H1 (cell line): ENCODE measurements around the gene RAB5A. TPM values are rescaled to one million over a fixed set of nuclear protein-coding genes. Genes with fewer than 3 reads are reported as not detected.
A peak's percentile ranks its signal among the peaks of the same experiment; 100 is the strongest.

ENCODE experiments used
- CTCF ChIA-PET: fragments of 300-600 bp; sonication (Branson Sonifier 250); formaldehyde crosslinking; loops from one replicate; lab custom pipeline; 2021; ENCODE audit not compliant: partially characterized antibody; lab: Charles Lee
- POLR2A ChIA-PET: fragments of 300-600 bp; sonication (Branson Sonifier 250); formaldehyde crosslinking; loops from one replicate; lab custom pipeline; 2021; ENCODE audit warnings: inconsistent platforms; ENCODE audit not compliant: partially characterized antibody; lab: Charles Lee
- DNase-seq, 2 experiments: peaks; one replicate each; pipeline versions ENCODE4 v3.0.0 to v3.0.0-alpha.2; 2010 to 2022; ENCODE audit warnings: low spot score in 2 of 2, low read depth in 1 of 2, mixed read lengths in 1 of 2
- FAIRE-seq: peaks from 2 replicates; lab custom pipeline; 2011; peaks lifted over from hg19 to GRCh38; lab: Jason Lieb, UNC
- H2AFZ ChIP-seq: 2 replicates; pipeline ENCODE4 v1.8.1; 2012; ENCODE audit warnings: low read length, inconsistent platforms
- H2AK5ac ChIP-seq: 2 replicates; pipeline ENCODE4 v1.6.1; 2013; ENCODE audit warnings: low read depth, low read length
- H2BK120ac ChIP-seq: replicated peaks from 2 replicates; pipeline ENCODE3; 2013; ENCODE audit warnings: low read depth, low read length, inconsistent platforms
- H2BK12ac ChIP-seq: 2 replicates; pipeline ENCODE4 v1.6.1; 2013; ENCODE audit warnings: low read depth, low read length
- H2BK15ac ChIP-seq: 2 replicates; pipeline ENCODE4 v1.6.1; 2013; ENCODE audit warnings: low read length
- H2BK20ac ChIP-seq: 2 replicates; pipeline ENCODE4 v1.6.1; 2013; ENCODE audit warnings: low read length
- H2BK5ac ChIP-seq: 2 replicates; pipeline ENCODE4 v1.6.1; 2013; ENCODE audit warnings: low read depth, low read length
- H3K14ac ChIP-seq: 2 replicates; pipeline ENCODE4 v1.6.1; 2013; ENCODE audit warnings: inconsistent platforms; ENCODE audit not compliant: insufficient read length
- H3K18ac ChIP-seq: 2 replicates; pipeline ENCODE4 v1.6.1; 2013; ENCODE audit warnings: low read length; ENCODE audit errors: extremely low read depth
- H3K23ac ChIP-seq: 2 replicates; pipeline ENCODE4 v1.6.1; 2013; ENCODE audit warnings: inconsistent platforms; ENCODE audit not compliant: insufficient read length
- H3K23me2 ChIP-seq: 2 replicates; pipeline ENCODE4 v1.6.1; 2013; ENCODE audit warnings: low read depth, low read length
- H3K27ac ChIP-seq: 2 replicates; pipeline ENCODE4 v1.6.1; 2011; ENCODE audit warnings: low read depth, low read length, inconsistent platforms
- H3K27me3 ChIP-seq, 4 experiments: replicated peaks in 1 of 4; 1 replicate in 1 of 4; 2 replicates in 3 of 4; pipeline versions ENCODE4 v1.6.1 to v1.8.1; 2011 to 2013; ENCODE audit warnings: low read length in 3 of 4, mild to moderate bottlenecking in 3 of 4, inconsistent platforms in 2 of 4, mixed read lengths in 2 of 4, moderate library complexity in 1 of 4; ENCODE audit not compliant: control insufficient read depth in 3 of 4, insufficient read depth in 3 of 4; ENCODE audit errors: extremely low read depth in 1 of 4
- H3K36me3 ChIP-seq, 4 experiments: 2 replicates each; pipeline versions ENCODE4 v1.6.1 to v1.8.1; 2011 to 2013; ENCODE audit warnings: mild to moderate bottlenecking in 4 of 4, low read length in 3 of 4, moderate library complexity in 2 of 4, control low read depth in 1 of 4, inconsistent platforms in 1 of 4; ENCODE audit not compliant: insufficient read depth in 4 of 4, control insufficient read depth in 2 of 4
- H3K4ac ChIP-seq: replicated peaks from 2 replicates; pipeline ENCODE3; 2013; ENCODE audit warnings: low read length, low read depth, mixed read lengths, inconsistent platforms; ENCODE audit not compliant: insufficient read length
- H3K4me1 ChIP-seq, 4 experiments: replicated peaks in 1 of 4; 1 replicate in 1 of 4; 2 replicates in 3 of 4; pipeline versions ENCODE4 v1.6.1 to v1.8.1; 2011 to 2013; ENCODE audit warnings: low read length in 3 of 4, inconsistent platforms in 2 of 4, mixed read lengths in 1 of 4; ENCODE audit not compliant: insufficient read depth in 4 of 4, control insufficient read depth in 3 of 4
- H3K4me2 ChIP-seq, 2 experiments: 2 replicates each; pipeline versions ENCODE4 v1.6.1 to v1.8.1; 2011 to 2013; ENCODE audit warnings: low read depth in 2 of 2, low read length in 2 of 2, control low read depth in 1 of 2, inconsistent platforms in 1 of 2, mild to moderate bottlenecking in 1 of 2; ENCODE audit not compliant: insufficient read depth in 1 of 2
- H3K4me3 ChIP-seq, 4 experiments: fragments of 200-600, 300-600 bp in 1 of 4; sonication (generic), shearing (Covaris generic), sonication (Bioruptor Twin) in 1 of 4; 2 replicates each; pipeline versions ENCODE4 v1.5.1 to v1.8.1; 2011 to 2016; ENCODE audit warnings: low read length in 4 of 4, low read depth in 3 of 4, control low read depth in 2 of 4, inconsistent platforms in 2 of 4, mild to moderate bottlenecking in 2 of 4, mixed read lengths in 1 of 4, moderate library complexity in 1 of 4; ENCODE audit not compliant: insufficient read depth in 2 of 4; ENCODE audit errors: extremely low read depth in 1 of 4
- H3K56ac ChIP-seq: replicated peaks from 2 replicates; pipeline ENCODE3; 2013; ENCODE audit warnings: low read depth, mild to moderate bottlenecking, mixed read lengths, low read length, inconsistent platforms; ENCODE audit not compliant: insufficient read length
- H3K79me1 ChIP-seq: 2 replicates; pipeline ENCODE4 v1.6.1; 2013; ENCODE audit warnings: low read depth, low read length, control low read depth
- H3K79me2 ChIP-seq, 2 experiments: 2 replicates each; pipeline versions ENCODE4 v1.6.1 to v1.8.1; 2012 to 2013; ENCODE audit warnings: low read length in 2 of 2, mild to moderate bottlenecking in 2 of 2, inconsistent platforms in 1 of 2; ENCODE audit not compliant: insufficient read depth in 2 of 2, control insufficient read depth in 1 of 2
- H3K9ac ChIP-seq, 4 experiments: replicated peaks in 1 of 4; 1 replicate in 1 of 4; 2 replicates in 3 of 4; pipeline versions ENCODE4 v1.6.1 to v1.8.1; 2011 to 2013; ENCODE audit warnings: low read depth in 3 of 4, low read length in 3 of 4, control low read depth in 2 of 4, mild to moderate bottlenecking in 2 of 4, moderate library complexity in 2 of 4, inconsistent platforms in 1 of 4; ENCODE audit errors: extremely low read depth in 1 of 4
- H3K9me3 ChIP-seq, 2 experiments: 2 replicates each; pipeline versions ENCODE4 v1.6.1 to v1.8.1; 2012 to 2013; ENCODE audit warnings: mild to moderate bottlenecking in 2 of 2, moderate library complexity in 2 of 2, control low read depth in 1 of 2, inconsistent platforms in 1 of 2, low read depth in 1 of 2, low read length in 1 of 2, mixed read lengths in 1 of 2; ENCODE audit not compliant: insufficient read depth in 2 of 2
- H4K20me1 ChIP-seq, 2 experiments: replicated peaks in 1 of 2; 2 replicates each; pipeline versions ENCODE3 to v1.8.1; 2011 to 2013; ENCODE audit warnings: inconsistent platforms in 2 of 2, low read length in 2 of 2, mild to moderate bottlenecking in 1 of 2; ENCODE audit not compliant: insufficient read depth in 2 of 2, control insufficient read depth in 1 of 2
- H4K5ac ChIP-seq: 2 replicates; pipeline ENCODE4 v1.6.1; 2013; ENCODE audit warnings: low read length, low read depth, mixed read lengths, inconsistent platforms; ENCODE audit not compliant: insufficient read length
- H4K8ac ChIP-seq: 2 replicates; pipeline ENCODE4 v1.8.0; 2013; ENCODE audit warnings: mild to moderate bottlenecking, moderate library complexity, low read length, inconsistent platforms; ENCODE audit not compliant: insufficient read depth; ENCODE audit errors: extremely low read depth
- H4K91ac ChIP-seq: replicated peaks from 2 replicates; pipeline ENCODE3; 2013; ENCODE audit warnings: low read length, mixed read lengths, inconsistent platforms; ENCODE audit not compliant: insufficient read length
- EGR1 ChIP-seq: IDR thresholded peaks from 2 replicates; pipeline ENCODE4 v1.6.1; 2011; ENCODE audit warnings: low read depth, low read length, borderline replicate concordance
- EZH2 ChIP-seq: fragments of 200-600 bp; sonication (generic); IDR thresholded peaks from 2 replicates; pipeline ENCODE4 v1.7.1; 2012; ENCODE audit warnings: low read depth, mild to moderate bottlenecking, moderate library complexity, low read length, inconsistent platforms; ENCODE audit not compliant: severe bottlenecking
- RAD21 ChIP-seq, 2 experiments: IDR thresholded peaks in 1 of 2; conservative IDR thresholded peaks in 1 of 2; 2 replicates each; pipeline ENCODE4 v1.6.1; 2011; ENCODE audit warnings: low read depth in 2 of 2, low read length in 2 of 2, improper control_type of control experiment in 1 of 2, inconsistent platforms in 1 of 2, mild to moderate bottlenecking in 1 of 2, moderate library complexity in 1 of 2
- SIN3A ChIP-seq, 2 experiments: IDR thresholded peaks in 1 of 2; conservative IDR thresholded peaks in 1 of 2; 2 replicates each; pipeline ENCODE4 v1.6.1; 2011 to 2012; ENCODE audit warnings: low read length in 2 of 2, improper control_type of control experiment in 1 of 2, low read depth in 1 of 2, mild to moderate bottlenecking in 1 of 2
- SP1 ChIP-seq: IDR thresholded peaks from 2 replicates; pipeline ENCODE4 v1.6.1; 2011; ENCODE audit warnings: low read depth, low read length
- SP4 ChIP-seq: IDR thresholded peaks from 2 replicates; pipeline ENCODE4 v1.6.1; 2012; ENCODE audit warnings: low read length, inconsistent platforms
- YY1 ChIP-seq: IDR thresholded peaks from 2 replicates; pipeline ENCODE4 v1.6.1; 2011; ENCODE audit warnings: low read depth, mild to moderate bottlenecking, low read length
- WGBS, 2 experiments: shearing (Covaris generic) in 1 of 2; methylation state at CpG; one replicate each; pipeline versions ENCODE4 v1.1.6 to v1.1.7; 2013 to 2015; ENCODE audit warnings: low lambda C conversion rate in 2 of 2, mixed read lengths in 2 of 2, inconsistent platforms in 1 of 2, low coverage in 1 of 2, missing lambda C conversion rate in 1 of 2; ENCODE audit not compliant: insufficient replicate concordance in 2 of 2, insufficient coverage in 1 of 2, insufficient read length in 1 of 2; ENCODE audit errors: extremely low coverage in 1 of 2, missing lambda C conversion rate in 1 of 2; 5-methylcytosine and 5-hydroxymethylcytosine counted together
- long read RNA-seq, 2 experiments: library from RNA in 1 of 2; library from capped mRNA in 1 of 2; stranded (forward); transcript quantifications; one replicate each; pipeline ENCODE4 v2.0.0, GENCODE V29; 2021; ENCODE audit warnings: inconsistent platforms in 1 of 2
- polyA minus RNA-seq, 3 experiments: library from RNA; depleted of rRNA, polyadenylated mRNA; stranded (reverse); fragments of >200 nt; gene quantifications; 1 replicate in 2 of 3; 2 replicates in 1 of 3; pipeline ENCODE4 v1.2.3, GENCODE V29; 2011
- polyA plus RNA-seq, 7 experiments: library from polyadenylated mRNA; depleted of rRNA in 3 of 7; stranded (reverse) in 5 of 7; unstranded in 2 of 7; fragments of >200 nt in 5 of 7; fragments of 200-250 nt in 2 of 7; gene quantifications; 1 replicate in 5 of 7; 2 replicates in 1 of 7; 4 replicates in 1 of 7; pipeline versions ENCODE4 v1.2.1 to v1.2.3, GENCODE V29; 2011 to 2013; ENCODE audit warnings: missing spikeins in 2 of 7, mixed read lengths in 2 of 7
- total RNA-seq: library from RNA; stranded (reverse); fragmentation: NEBNext Ultra II Directional; extraction: Animal tissue kit (Norgen Biotek cat#: 25700); gene quantifications from 2 replicates; pipeline ENCODE4 v1.2.1, GENCODE V29; 2021

The RAB5A gene
- total RNA-seq (77.7 and 86.6 TPM in 2 replicates), polyA plus RNA-seq (2011; rRNA removed) (16.8 and 22.4 TPM in 2 replicates), polyA minus RNA-seq (2011; rRNA and poly(A)+ RNA removed) (21.9 and 43.3 TPM in 2 replicates)
- 32.6 TPM for polyA plus RNA-seq (2011; cell fraction: cytosol; rRNA removed)
- polyA plus RNA-seq (2011; cell fraction: nucleus; rRNA removed): 14.7 TPM
- 28.0 to 67.4 TPM (median 46.9 TPM) in 4 replicates for polyA plus RNA-seq (2012, experiment 1 of 2)
- polyA plus RNA-seq (2012, experiment 2 of 2): 7.5 TPM
- 50.5 TPM for polyA plus RNA-seq (2013, experiment 1 of 2)
- 53.3 TPM for polyA plus RNA-seq (2013, experiment 2 of 2)
- polyA minus RNA-seq (2011; cell fraction: cytosol; rRNA and poly(A)+ RNA removed): 37.8 TPM
- 43.9 TPM for polyA minus RNA-seq (2011; cell fraction: nucleus; rRNA and poly(A)+ RNA removed)
- long read RNA-seq, experiment 1, transcript RAB5A-201 (6 exons, 2,536 nt): major isoform, 41 of 98 reads
- long read RNA-seq, experiment 1, transcript RAB5A-207 (4 exons, 868 nt): minor isoform, 6 of 98 reads
- long read RNA-seq, experiment 1, partial matches to known transcripts: 11 of 98 reads
- long read RNA-seq, experiment 1, other reads (novel, unspliced or antisense): 40 of 98 reads
- long read RNA-seq, experiment 2, transcript RAB5A-201 (6 exons, 2,536 nt): major isoform, 20 of 46 reads
- long read RNA-seq, experiment 2, partial matches to known transcripts: 1 of 46 reads
- long read RNA-seq, experiment 2, other reads (novel, unspliced or antisense): 24 of 46 reads

- H3K27ac ChIP-seq: peak within 1 kb of the TSS; percentile 92
- no peaks in the 10 kb centered on the region; the same call in 1 of the 2 replicates for H3K23me2 ChIP-seq
- no peak within 1 kb of the TSS for H2BK120ac ChIP-seq
- peak within 1 kb of the TSS; percentile 45 for H4K91ac ChIP-seq
- H4K5ac ChIP-seq: peak within 1 kb of the TSS; percentile 84
- H2AK5ac ChIP-seq: 0 out of 2 replicates have a peak within 1 kb of the TSS, but pooled peaks have one; percentile 3
- H3K14ac ChIP-seq: no peak within 1 kb of the TSS
- H3K9me3 ChIP-seq: peaks cover 0 to 4% of the 10 kb centered on the region in 2 experiments; a peak in 1 of 4 replicates
- peak within 1 kb of the TSS; percentile 95 to 99 (median 96) for H3K4me3 ChIP-seq
- FAIRE-seq (peak; percentile 57), DNase-seq (peak; percentile 95 to 96)
- peaks cover 2% of the 10 kb centered on the region in 2 experiments for H4K20me1 ChIP-seq
- CTCF ChIA-PET: no interaction called here
- peaks cover 23 to 46% of the 10 kb centered on the region in 2 experiments for H3K79me2 ChIP-seq
- H3K79me1 ChIP-seq: 0 out of 2 replicates have a peak, but pooled peaks cover 3% of the 10 kb centered on the region
- peak within 1 kb of the TSS; percentile 97 for H4K8ac ChIP-seq
- H3K23ac ChIP-seq: no peak within 1 kb of the TSS
- peak within 1 kb of the TSS; percentile 86 to 93 (median 88) for H3K9ac ChIP-seq
- peaks cover 3 to 5% (median 5%) of the 10 kb centered on the region in 4 experiments for H3K4me1 ChIP-seq
- H2AFZ ChIP-seq: 0 out of 2 replicates have a peak within 1 kb of the TSS, but pooled peaks have one; percentile 27
- peak within 1 kb of the TSS; percentile 90 for H2BK5ac ChIP-seq
- peak within 1 kb of the TSS; percentile 93 for H3K18ac ChIP-seq
- H2BK15ac ChIP-seq: no peak within 1 kb of the TSS
- H3K36me3 ChIP-seq: peaks cover 3 to 13% (median 6%) of the 10 kb centered on the region in 4 experiments; a peak in 6 of 8 replicates
- no peaks in the 10 kb centered on the region for H3K27me3 ChIP-seq
- 2% methylated on average over 37 of the region's 73 CpGs; no CpG with 5 or more reads in 1 of the 2 experiments for WGBS, 2 experiments
- peak within 1 kb of the TSS; percentile 70 to 84 for H3K4me2 ChIP-seq
- peak within 1 kb of the TSS; percentile 88 for H2BK12ac ChIP-seq
- peak within 1 kb of the TSS; percentile 57 for H3K4ac ChIP-seq
- POLR2A ChIA-PET: interaction anchor here (0.8 to 1.8 kb wide), 9 partner anchors 8 to 232 kb away, joined by 3 to 13 read pairs (median 4); no protein-coding TSS in a partner anchor
- peak within 1 kb of the TSS; percentile 66 for H3K56ac ChIP-seq
- H2BK20ac ChIP-seq: 0 out of 2 replicates have a peak within 1 kb of the TSS, but pooled peaks have one; percentile 5
- TF ChIP-seq SP4 (peak; percentile 63; the same call in 1 of the 2 replicates), EZH2 (no peak), RAD21 (IDR thresholded peaks at IDR 0.05 in 1 of 2, conservative IDR thresholded peaks at IDR 0.05 in 1 of 2; ENCODE audit: low read depth in 2 of 2, low read length in 2 of 2) (peak in 1 of 2 experiments; percentile 0; a peak in 2 of 4 replicates), SP1 (peak; percentile 82), YY1 (peak; percentile 92; the same call in 1 of the 2 replicates), EGR1 (peak; percentile 76), SIN3A (conservative IDR thresholded peaks at IDR 0.05 in 1 of 2, IDR thresholded peaks at IDR 0.05 in 1 of 2; ENCODE audit: low read depth in 1 of 2, low read length in 2 of 2) (no peak)
These were observed at the start of gene RAB5A for GRCh38 chr3:19946832-19947548. RAB5A (plus strand) TSS chr3:19947097; CDS start chr3:19950899, 3,802 bp downstream.
